ENCODE results near the gene TBC1D2.
A peak's percentile ranks its signal among the peaks of the same experiment; 100 is the strongest.

TBC1D2 gene

GRCh38 chr9:98211260-98211659 lies 44.2 kb downstream of the TBC1D2 start:
- DNase-seq = no peak

GRCh38 chr9:98210435-98210834 lies 45.0 kb downstream of the TBC1D2 start:
- no peak for DNase-seq

- DNase-seq = no peak
Measured at GRCh38 chr9:98209530-98209929, 45.9 kb downstream of the TBC1D2 start.

DNA sequence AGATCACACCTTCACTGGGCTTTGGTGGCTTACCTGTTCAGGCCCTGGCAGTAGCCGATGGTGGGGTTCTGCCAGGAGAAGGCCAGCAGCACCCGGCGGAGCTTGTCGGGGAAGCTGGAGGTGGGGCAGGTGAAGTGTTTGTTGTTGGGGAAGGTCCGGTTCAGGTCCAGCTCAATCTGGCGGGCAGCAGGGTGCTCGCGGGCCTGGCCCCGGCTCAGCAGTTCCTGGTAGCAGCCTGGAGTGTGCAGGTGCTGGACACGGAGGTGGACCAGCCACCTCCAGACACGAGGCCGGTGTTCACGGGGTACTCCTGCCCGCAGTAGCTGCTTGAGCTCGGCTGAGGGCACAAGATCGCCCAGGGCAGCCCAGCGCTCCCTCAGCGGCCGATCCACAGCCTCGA lies 46.8 kb downstream of the TBC1D2 start:
- DNase-seq = no peak

DNA sequence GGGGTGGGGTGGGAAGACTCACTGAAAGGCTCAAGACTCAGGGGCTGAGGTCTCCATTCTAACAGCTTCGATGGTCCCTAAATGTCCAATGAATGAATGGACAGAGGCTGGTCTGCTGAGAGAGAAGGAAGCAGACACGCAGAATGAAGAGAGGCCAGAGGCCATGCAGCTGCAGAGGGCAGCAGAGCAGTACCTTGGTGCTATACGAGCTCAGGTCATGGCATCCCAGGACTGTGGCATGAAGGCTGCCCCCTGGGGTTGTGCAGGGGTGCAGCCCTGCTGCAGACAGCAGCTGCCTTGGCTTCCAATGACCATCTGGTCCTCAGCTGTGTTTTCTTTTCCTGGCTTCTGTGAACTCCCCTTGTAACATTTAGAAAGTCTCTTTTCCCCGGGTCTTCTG lies 47.8 kb downstream of the TBC1D2 start:
- no peak for DNase-seq

DNA sequence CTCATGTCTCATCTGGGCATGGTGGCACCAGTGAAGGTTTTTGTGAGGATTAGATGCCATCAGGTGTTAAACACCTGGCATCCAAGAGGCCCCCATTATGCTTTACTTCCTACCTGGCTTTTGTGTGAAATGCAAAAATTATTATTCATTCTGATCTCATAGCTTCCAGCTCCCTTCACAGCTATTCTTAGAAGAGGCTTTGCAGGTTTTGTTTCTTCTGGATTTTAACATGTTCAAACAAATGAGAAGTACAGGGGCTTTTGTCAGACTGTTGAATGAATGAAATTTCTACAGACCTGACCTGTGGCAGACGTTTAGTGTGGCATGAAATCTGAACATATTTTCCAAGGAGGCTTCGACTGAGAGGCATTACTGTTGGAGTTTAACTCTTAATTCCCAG lies 48.7 kb downstream of the TBC1D2 start:
- no peak for DNase-seq

GRCh38 chr9:98204692-98205091 lies 50.8 kb downstream of the TBC1D2 start:
- no peak for DNase-seq

- no peak for DNase-seq
Measured at GRCh38 chr9:98203153-98203552, 52.3 kb downstream of the TBC1D2 start.

GRCh38 chr9:98202252-98202651 lies 53.2 kb downstream of the TBC1D2 start:
- DNase-seq = no peak

DNA sequence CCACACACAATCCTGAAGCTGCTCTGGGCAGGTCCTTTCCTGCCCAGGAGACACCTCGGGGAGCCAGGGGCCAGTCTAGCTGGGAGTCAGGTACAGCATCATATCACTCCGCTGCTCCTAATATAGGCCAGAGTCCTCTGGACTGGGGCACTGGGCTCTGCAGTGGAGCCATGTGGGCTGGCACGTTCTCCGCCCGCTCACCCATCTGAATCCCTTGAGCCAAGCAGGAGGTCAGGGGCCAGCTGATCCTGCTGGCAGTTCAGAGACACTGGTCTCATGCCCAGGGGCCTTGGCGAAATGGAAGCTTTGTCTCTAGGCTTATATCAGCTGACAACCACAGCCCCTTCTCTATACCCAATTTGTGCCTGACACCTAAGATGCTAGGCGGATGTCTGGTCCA lies 53.7 kb downstream of the TBC1D2 start:
- no peak for DNase-seq

DNA sequence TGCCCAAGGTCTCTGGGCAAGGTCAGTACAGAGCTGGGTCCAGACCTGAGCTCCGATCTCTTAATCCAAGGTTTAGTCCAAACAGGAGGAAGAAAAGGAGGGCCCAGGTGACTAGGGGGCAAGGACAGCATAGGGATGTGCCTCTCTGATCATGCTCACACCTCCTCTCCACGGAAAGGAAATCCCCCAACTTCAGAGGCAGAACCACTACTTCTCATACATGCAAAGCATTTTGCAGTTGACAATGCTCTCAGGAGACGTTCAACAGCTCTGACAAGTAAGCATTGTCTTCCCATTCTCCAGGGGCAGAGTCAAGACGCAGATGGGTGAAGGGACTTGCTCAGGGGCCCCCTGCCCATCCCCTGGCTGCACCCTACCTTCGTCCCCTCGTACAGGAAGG lies 54.3 kb downstream of the TBC1D2 start:
- no peak for DNase-seq

- DNase-seq = no peak
Measured at GRCh38 chr9:98199388-98200033, 55.9 kb downstream of the TBC1D2 start.

- no peak for DNase-seq
Measured at GRCh38 chr9:98195671-98196070, 59.8 kb downstream of the TBC1D2 start.

DNA sequence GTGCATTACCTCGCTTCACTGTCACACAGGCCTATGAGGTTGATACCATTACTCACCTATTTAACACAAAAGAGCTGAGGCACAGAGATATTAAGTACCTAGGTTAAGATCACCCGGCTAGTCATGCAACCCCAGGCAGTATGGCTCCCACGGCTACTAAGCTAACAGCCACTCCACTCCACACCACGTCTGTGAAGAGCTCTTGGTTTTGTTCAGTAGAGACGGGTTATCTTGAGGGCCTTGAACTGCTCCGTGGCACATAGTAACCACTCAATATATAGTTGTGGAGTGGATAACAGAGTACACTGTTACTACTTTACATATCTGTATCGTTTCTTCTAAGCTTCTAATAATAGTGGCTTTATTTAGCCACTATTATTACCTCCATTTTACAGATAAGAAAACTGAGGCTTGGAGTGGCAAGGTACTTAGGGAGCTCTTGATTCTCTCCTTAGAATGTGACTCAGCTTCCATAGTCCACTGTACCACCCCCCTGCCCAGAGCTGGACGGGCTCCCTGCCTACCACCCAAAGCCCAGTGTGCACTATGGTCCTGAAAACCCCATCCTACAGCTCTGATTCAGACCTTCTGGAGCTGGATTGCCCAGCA lies 62.0 kb downstream of the TBC1D2 start:
- DNase-seq = no peak

GRCh38 chr9:98192503-98193335 lies 62.7 kb downstream of the TBC1D2 start, which contains the start of gene CORO2A:
CORO2A (minus strand) TSS chr9:98192637; CDS start chr9:98157660, 34,977 bp downstream.
- DNase-seq = peak; percentile 50

- no peak for DNase-seq
Measured at GRCh38 chr9:98191671-98192502, 63.6 kb downstream of the TBC1D2 start.

DNA sequence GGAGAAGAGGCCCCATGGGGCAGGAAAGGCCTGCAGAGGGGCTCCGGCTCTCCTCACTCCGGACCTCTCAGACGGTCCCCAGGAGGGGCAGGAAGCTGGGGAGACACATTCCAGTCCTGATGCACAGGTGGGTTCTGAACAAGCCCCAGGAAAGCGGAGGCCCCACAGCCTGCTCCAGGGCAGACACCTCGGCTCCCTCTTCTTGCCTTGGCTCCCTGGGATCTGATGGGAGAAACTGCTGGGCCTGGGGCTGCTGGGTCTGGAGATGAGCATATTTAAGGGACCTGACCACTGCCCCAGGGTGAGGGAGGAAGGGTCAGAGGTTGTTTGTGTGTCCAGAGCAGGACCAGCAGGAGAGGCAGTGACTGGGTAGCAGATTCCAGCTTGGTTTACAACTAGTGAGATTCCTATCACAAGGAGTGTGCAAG lies 64.3 kb downstream of the TBC1D2 start:
- no peak for DNase-seq

GRCh38 chr9:98190757-98191105 lies 64.7 kb downstream of the TBC1D2 start:
- DNase-seq = no peak

GRCh38 chr9:98189412-98189811 lies 66.0 kb downstream of the TBC1D2 start:
- no peak for DNase-seq

- DNase-seq = no peak
Measured at GRCh38 chr9:98187926-98188325, 67.5 kb downstream of the TBC1D2 start.

GRCh38 chr9:98186236-98186635 lies 69.2 kb downstream of the TBC1D2 start:
- DNase-seq = no peak

GRCh38 chr9:98185611-98186171 lies 69.8 kb downstream of the TBC1D2 start:
- DNase-seq = no peak

Measured in activated T-cell treated with anti-CD3 and anti-CD28 coated beads for 4 hours (primary cell).